ENCODE data around the gene ALPI. TPM values are rescaled to one million over a fixed set of nuclear protein-coding genes. Genes with fewer than 3 reads are reported as not detected.
"Not testable (repeated sequence)": the region's sequence is repeated elsewhere in the genome, so short reads cannot be mapped to it uniquely, and the experiment has no call there.

The ALPI gene
- total and polyA plus RNA-seq, 9 of the 15 experiments (the other 6 are each of a cell fraction or from before 2014, with no cell fraction given) = not detected

DNA sequence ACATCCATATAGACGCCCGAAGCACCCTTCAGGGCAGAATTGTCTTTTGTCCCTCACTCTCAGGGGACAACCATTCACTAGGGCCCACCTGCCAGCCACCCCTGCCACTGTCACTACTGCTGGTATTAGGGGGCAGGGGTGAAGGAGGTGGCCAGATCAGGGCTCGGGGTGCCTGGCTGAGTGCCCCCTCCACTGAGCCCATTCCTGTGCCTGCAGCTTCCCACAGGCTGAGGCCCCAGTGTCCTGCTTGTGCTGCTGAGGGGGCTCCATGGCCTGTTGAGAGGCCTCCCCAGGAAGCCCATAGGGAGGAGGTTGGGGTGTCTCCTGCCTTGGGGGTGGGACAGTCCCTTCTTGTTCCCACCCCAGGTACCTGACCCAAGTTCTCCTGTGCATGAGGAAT lies 4.3 kb upstream of the ALPI start:
- BruUV-seq (replicated peaks); FAIRE-seq; H3K36me3 ChIP-seq (ENCODE audit: control insufficient read depth, insufficient read depth, low read length); H3K79me2 ChIP-seq (ENCODE audit: control insufficient read depth, insufficient read depth, low read length); H3K9me3 ChIP-seq (replicated peaks; ENCODE audit: control insufficient read depth, insufficient read depth, low read depth, low read length); H3K27ac ChIP-seq (ENCODE audit: extremely low read depth, low read depth, low read length); intact Hi-C loops (cut with micrococcal nuclease); CTCF ChIA-PET (ENCODE audit: low intra/inter-chr PET ratio); H3K9ac ChIP-seq (ENCODE audit: insufficient read depth in 1 of 2, low read depth in 2 of 2, low read length in 2 of 2); H3K9me1 ChIP-seq (ENCODE audit: control insufficient read depth, insufficient read depth, low read length); H3K4me1 ChIP-seq (replicated peaks in 1 of 2; ENCODE audit: control insufficient read depth in 2 of 2, insufficient read depth in 2 of 2, low read length in 2 of 2); H3K4me3 ChIP-seq; H2AFZ ChIP-seq (ENCODE audit: low read depth, low read length); POLR2A ChIA-PET; in situ Hi-C loops (cut with MboI); H3K4me2 ChIP-seq (ENCODE audit: insufficient read depth, low read length); ATAC-seq; H4K20me1 ChIP-seq (replicated peaks; ENCODE audit: control insufficient read depth, insufficient read depth, low read length); DNase-seq (ENCODE audit: extremely low read depth in 1 of 4, low spot score in 3 of 4): not testable (repeated sequence)
- WGBS (ENCODE audit: insufficient coverage, low coverage, missing lambda C conversion rate) = 0% methylated on average over 3 of the region's 3 CpGs
- H3K27me3 ChIP-seq (ENCODE audit: control insufficient read depth in 2 of 2, insufficient read depth in 2 of 2, low read length in 2 of 2) = peaks cover 0 to 22% of the 10 kb centered on the region in 2 experiments; a peak in 2 of 5 replicates

DNA sequence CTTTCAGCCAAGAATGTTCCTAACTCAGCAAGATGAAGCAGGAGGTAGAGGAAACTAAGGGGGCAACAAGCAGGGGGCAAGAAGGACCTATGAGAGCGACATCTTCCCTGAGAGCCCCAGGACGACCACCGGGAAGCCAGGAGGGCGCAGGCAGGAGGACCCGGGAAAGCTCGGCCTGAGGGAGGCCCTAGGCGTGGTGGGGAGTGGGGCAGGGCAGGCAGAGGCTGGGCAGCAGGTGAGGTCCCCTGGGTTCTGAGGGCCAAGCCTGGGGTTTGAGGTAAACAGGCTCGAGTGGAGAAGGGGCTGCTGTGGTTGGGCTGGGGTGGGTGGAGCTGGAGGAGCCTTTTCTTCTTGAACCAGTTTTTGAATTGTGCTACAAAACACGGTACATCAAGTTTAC lies 1.3 kb upstream of the ALPI start:
- H3K9me3 ChIP-seq (replicated peaks; ENCODE audit: control insufficient read depth, insufficient read depth, low read depth, low read length) = no peaks in the 10 kb centered on the region
- no peak for DNase-seq (ENCODE audit: extremely low read depth in 1 of 4, low spot score in 3 of 4)
- BruUV-seq (replicated peaks) = no TSS peak
- H3K27ac ChIP-seq (ENCODE audit: extremely low read depth, low read depth, low read length) = no peak overlapping the region
- peaks cover 0 to 52% of the 10 kb centered on the region in 2 experiments; a peak in 3 of 5 replicates for H3K27me3 ChIP-seq (ENCODE audit: control insufficient read depth in 2 of 2, insufficient read depth in 2 of 2, low read length in 2 of 2)
- in situ Hi-C loops (cut with MboI) = no loop called here
- H3K4me3 ChIP-seq = no peak overlapping the region
- H3K9me1 ChIP-seq (ENCODE audit: control insufficient read depth, insufficient read depth, low read length) = no peaks in the 10 kb centered on the region
- 2% methylated on average over 7 of the region's 9 CpGs for WGBS (ENCODE audit: insufficient coverage, low coverage, missing lambda C conversion rate)
- H3K4me1 ChIP-seq (replicated peaks in 1 of 2; ENCODE audit: control insufficient read depth in 2 of 2, insufficient read depth in 2 of 2, low read length in 2 of 2) = peaks cover 0 to 4% of the 10 kb centered on the region in 2 experiments; a peak in 2 of 5 replicates
- FAIRE-seq = no peak
- CTCF ChIA-PET (ENCODE audit: low intra/inter-chr PET ratio) = no interaction called here
- H3K79me2 ChIP-seq (ENCODE audit: control insufficient read depth, insufficient read depth, low read length) = no peaks in the 10 kb centered on the region
- ATAC-seq = no peak
- POLR2A ChIA-PET = no interaction called here
- no peaks in the 10 kb centered on the region for H3K36me3 ChIP-seq (ENCODE audit: control insufficient read depth, insufficient read depth, low read length)
- H3K4me2 ChIP-seq (ENCODE audit: insufficient read depth, low read length) = no peak overlapping the region
- no peaks in the 10 kb centered on the region for H4K20me1 ChIP-seq (replicated peaks; ENCODE audit: control insufficient read depth, insufficient read depth, low read length)
- H3K9ac ChIP-seq (ENCODE audit: insufficient read depth in 1 of 2, low read depth in 2 of 2, low read length in 2 of 2) = no peak overlapping the region
- TF ChIP-seq SPI1 (IDR thresholded peaks at IDR 0.05; ENCODE audit: borderline replicate concordance, low read depth, low read length) (no peak), NFXL1 (CRISPR knock-in tag; IDR thresholded peaks at IDR 0.05) (no peak), CAMTA2 (CRISPR knock-in tag; conservative IDR thresholded peaks at IDR 0.05) (no peak)
- intact Hi-C loops (cut with micrococcal nuclease) = no loop called here
- H2AFZ ChIP-seq (ENCODE audit: low read depth, low read length) = no peak overlapping the region

Measured in K562 (cell line).